TTC549 (cell line): ENCODE results near the gene NLGN3.

Source experiments
- FAIRE-seq: peaks from 2 replicates; lab custom pipeline; 2012; peaks lifted over from hg19 to GRCh38; lab: Jason Lieb, UNC

The NLGN3 gene

DNA sequence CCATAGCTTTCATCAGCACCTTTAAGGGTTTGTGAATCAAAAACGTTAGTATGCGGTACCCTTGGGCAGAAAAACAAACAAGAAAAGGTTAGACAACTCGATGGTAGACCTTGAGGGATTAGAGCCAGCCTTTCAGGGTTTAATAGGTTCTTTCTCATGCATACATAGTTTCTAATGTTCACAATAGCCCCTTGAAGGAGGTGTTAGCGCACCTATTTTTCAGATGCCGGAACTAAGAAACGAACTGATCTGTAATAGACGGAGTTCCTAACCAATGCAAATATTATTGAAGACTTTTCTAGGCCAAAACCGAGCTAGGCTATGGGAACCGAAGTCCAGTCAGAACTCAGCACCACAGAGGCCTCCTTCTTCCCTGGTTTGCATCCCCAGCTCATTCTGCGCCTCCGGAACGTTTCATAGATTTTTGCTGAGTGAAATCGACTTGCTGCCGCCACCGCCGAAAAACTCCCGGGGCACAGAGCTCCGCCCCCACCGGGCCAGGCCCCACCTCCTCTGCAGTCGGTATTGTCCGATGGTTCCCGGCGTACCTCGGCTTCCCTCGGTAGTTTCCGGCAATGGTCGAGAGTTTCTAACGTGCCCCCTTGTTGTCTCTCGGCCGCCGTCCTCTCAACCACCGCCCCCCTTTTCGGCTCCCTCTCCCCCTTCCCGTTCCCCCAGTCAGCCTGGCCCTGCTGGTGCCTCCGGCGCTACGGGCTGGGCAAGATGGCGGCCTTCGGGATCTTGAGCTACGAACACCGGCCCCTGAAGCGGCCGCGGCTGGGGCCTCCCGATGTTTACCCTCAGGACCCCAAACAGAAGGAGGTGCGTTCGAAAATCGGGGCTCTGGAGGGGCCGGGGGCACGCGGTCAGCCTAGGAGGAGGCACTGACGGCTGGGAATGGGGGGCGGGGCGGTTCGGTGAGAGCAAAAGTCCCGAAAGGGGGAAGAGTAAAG is 26.3 kb upstream of the NLGN3 start, which contains the start of gene MED12:
Gene MED12, plus strand, starts transcription at position 565 of the 953 bp plus-strand sequence. Its CDS starts 159 bp downstream, at position 724.
- no peak for FAIRE-seq

DNA sequence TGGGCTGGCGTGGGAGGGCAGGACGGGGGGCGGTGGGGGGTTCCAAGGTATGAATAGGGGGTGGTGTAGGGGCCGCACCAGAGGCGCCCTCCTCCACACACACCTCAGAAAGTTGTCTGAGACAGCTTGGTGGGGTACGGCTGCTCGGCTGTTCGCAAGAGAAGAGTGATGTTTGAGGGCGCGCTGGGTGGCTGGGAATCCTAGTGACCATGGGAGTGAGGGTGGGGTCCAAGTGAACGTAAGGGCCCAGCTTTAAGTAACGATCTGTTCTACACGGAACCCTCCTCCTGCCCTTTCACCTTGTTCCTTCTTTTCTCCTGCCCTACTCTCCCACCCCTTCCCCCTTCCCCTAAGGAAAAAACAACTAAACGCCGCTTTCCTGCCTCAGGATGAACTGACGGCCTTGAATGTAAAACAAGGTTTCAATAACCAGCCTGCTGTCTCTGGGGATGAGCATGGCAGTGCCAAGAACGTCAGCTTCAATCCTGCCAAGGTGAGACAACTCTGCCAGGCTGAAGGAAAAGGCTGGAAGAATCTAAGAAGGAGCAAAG is 25.6 kb upstream of the NLGN3 start:
- FAIRE-seq: no peak

DNA sequence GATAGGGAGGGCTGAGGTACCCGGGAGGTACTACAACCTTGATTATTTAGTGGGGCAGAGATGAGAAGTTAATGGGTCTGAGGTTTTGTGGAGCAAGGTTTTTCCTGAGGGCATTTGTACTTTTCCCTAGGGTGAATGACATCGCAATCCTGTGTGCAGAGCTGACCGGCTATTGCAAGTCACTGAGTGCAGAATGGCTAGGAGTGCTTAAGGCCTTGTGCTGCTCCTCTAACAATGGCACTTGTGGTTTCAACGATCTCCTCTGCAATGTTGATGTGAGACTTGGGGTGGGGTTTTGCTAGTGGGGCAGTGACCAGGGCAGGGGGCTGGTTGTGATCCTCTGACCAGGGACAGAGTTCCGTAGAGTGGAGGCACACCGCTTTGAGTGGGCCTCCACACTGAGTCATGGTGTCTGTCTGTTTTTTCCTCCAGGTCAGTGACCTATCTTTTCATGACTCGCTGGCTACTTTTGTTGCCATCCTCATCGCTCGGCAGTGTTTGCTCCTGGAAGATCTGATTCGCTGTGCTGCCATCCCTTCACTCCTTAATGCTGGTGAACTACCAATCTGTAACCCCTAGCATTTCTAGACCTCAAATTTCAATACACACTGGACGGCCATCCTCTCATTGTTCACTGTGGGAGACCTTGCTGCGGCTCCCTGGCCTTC is 16.3 kb upstream of the NLGN3 start:
- FAIRE-seq: no peak

DNA sequence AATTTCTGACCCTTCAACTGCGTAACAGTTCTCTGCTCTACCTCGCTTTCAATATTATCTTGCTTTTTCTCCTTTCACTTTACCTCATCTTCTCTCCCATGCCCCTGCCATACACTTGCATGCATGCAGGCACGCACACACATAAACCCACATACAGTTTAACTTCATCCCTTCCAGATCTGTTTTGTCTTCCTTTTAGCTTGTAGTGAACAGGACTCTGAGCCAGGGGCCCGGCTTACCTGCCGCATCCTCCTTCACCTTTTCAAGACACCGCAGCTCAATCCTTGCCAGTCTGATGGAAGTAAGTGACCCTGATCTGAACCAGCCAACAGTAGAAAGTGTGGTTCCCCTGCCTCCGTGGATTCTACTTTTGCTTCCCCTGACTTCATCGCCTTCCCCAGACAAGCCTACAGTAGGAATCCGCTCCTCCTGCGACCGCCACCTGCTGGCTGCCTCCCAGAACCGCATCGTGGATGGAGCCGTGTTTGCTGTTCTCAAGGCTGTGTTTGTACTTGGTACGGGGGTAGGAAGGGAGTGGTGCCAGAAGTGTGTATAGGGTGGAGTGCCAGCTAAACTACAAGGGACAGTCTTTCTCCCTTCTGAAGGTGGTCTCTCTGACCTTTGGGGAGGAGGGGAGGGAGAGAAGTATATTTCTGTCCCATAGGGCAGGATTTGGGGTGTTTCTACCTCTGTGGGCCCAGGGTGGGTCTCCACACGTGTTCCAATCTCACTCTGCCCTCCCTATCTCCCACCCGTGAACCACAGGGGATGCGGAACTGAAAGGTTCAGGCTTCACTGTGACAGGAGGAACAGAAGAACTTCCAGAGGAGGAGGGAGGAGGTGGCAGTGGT is 15.5 kb upstream of the NLGN3 start:
- FAIRE-seq: no peak

DNA sequence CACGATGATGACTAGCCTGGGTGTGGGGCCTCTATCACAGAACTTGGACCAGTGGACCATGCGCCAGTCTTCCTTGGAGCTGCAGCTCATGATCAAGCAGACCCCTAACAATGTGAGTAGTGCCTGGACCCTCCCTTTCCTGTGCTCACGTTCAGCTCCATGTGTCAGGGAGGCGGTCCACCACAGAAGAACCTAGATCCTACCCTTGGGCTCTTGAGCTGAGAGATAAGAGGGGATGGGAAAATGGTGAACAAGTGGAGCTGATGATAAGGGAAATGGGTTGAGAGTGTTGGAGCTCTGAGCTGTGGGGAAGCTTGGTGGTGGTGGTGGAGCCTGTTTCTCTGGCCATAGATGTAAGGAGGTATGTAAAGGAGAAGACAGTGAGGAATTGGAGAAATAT is 13.1 kb upstream of the NLGN3 start:
- FAIRE-seq: no peak

DNA sequence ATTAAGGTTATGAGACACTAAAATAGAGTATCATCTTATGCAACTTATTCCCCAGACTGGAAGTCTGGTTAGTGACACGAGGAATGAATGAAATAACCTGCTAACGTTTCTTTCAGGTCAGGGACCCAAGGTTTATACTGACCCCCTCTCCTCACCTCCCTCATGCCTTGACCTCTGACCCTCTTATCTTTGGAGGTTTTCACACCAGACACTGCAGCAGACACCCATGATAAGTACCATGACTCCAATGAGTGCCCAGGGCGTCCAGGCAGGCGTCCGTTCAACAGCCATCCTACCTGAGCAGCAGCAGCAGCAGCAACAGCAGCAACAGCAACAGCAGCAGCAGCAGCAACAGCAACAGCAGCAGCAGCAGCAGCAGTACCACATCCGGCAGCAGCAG is 4.2 kb upstream of the NLGN3 start:
- no peak for FAIRE-seq

DNA sequence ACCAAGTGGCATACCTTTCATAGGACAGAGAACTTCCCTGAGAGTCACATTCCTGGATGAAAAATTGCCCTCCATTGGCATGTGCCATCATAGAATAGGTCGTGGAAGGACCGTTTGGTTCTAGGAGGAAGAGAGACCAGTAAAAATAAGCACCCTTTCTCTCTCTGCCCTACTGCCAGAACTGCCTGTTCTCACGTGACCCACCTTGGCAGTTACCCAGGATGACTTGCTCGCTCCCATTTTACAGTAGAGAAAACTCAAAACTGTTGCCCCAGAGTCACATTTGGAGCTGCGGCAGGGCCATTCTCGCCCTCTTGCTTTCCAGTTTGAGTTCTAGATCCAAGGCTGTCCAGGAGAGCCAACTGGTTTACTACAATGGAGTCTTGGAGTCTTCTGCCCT is 1.1 kb upstream of the NLGN3 start:
- FAIRE-seq: no peak

DNA sequence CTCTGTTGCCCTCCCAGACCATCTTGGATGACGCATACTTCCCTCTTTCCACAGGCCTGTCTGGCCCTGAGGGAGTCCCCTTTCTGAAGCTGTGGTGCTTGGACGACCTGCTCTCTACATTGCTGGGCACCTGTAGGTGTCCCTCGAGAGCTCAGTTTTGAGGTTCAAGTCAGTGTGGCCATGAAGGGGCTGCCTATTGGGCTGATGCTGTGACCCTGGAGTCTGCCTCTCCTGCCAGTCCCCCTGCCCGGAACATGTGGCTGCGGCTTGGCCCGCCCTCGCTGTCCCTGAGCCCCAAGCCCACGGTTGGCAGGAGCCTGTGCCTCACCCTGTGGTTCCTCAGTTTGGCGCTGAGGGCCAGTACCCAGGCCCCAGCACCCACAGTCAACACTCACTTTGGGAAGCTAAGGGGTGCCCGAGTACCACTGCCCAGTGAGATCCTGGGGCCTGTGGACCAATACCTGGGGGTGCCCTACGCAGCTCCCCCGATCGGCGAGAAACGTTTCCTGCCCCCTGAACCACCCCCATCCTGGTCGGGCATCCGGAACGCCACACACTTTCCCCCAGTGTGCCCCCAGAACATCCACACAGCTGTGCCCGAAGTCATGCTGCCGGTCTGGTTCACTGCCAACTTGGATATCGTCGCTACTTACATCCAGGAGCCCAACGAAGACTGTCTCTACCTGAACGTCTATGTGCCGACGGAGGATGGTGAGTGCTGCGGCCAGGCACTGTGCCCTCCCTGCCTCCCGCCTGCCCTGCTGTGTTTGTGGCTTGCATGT is 3.0 kb downstream of the NLGN3 start:
- no peak for FAIRE-seq

DNA sequence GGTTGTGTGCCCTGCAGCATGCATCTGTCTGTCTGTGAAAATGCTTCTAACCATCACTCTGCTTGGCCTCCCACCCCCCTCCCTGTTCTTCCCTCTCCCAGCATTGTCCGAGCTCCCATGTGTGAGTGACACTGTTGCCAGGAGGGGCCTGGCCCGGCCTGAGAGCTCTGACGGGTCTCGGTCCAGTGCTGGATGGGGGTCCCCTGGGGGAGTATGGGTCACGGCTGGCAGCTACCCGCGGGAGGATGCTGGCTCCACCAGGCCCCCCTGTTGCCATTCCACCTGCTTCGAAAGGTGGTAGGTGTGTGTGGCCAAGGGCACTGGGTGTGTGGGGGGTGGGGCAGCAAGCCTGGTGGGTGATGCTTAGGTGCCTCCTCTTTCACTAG is 3.6 kb downstream of the NLGN3 start:
- no peak for FAIRE-seq

DNA sequence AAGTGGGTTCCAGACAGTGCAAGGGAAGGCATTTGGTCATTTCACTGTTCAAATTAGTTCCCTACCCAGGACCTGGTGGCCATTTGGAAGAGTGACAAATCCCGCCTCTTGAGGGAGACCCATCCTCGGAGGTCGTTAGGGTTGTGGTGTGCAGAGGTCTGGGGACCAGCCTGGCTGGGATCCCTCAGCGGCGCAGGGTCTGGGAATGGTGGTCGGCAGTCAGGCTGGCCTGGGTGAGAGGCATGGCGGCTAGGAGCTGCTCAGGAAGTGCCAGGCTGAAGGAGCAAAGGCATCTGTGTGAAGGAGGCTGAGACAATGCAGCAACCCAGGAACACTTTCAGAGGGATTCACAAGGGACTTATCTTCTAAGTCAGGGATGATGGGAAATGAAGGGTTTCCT is 6.7 kb downstream of the NLGN3 start:
- FAIRE-seq: no peak

DNA sequence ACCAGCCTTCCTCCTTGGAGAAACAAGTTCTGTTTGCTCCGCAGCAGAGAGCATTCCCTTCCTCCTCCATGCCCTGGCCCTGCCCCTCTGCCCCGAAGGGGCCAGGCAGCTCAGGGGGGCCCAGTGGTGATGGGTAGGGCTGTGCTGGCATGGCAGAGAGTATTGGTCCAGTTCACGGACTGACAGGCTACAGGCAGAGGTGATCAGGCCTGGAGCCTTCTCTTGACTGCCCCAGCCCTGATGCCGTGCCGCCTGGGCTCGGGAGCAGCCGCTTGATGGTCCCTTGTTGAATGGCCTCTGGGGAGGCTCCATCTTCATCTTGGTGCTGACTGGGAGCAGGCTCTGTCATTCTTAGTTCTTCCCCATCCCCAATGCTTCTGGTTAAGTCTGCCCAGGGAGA is 9.6 kb downstream of the NLGN3 start:
- FAIRE-seq: no peak

DNA sequence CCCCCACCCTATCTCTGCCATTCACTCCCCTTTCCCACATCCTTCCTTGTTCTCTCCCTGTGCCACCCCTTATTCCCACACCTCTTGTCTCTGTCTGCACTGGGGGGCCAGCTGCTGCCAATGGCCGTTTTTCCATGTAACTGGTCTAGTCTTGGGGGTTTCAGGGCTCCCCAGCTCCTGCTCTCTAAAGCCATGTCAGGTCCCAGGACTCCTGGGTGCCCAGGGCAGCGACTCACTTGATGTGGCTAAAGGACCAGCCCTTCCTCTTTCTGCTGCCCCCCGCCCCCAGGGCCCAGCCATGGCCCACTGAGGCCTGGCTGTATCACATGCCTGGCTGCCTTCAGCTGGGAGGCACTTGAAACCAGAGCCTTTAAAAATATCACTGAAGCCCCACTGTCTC is 10.0 kb downstream of the NLGN3 start:
- FAIRE-seq: no peak

DNA sequence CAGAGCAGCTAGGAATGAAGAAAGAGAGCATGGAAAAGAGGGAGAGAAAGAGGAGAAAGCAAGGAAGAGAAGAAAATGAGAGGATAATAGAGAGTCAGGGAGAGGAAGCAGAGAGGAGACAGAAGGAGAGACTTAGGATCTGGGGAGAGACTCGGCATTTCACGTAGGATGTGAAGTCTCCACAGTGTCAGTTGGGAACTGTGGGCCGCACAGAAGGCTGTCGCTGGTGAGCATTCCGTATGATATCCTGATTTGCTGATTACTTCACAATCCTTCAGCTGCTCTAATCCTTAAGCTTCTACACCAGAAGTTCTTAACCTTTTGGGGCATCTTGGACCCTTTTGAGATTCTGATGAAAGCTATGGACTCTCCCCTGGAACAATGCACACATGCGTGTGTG is 14.0 kb downstream of the NLGN3 start:
- FAIRE-seq: no peak

DNA sequence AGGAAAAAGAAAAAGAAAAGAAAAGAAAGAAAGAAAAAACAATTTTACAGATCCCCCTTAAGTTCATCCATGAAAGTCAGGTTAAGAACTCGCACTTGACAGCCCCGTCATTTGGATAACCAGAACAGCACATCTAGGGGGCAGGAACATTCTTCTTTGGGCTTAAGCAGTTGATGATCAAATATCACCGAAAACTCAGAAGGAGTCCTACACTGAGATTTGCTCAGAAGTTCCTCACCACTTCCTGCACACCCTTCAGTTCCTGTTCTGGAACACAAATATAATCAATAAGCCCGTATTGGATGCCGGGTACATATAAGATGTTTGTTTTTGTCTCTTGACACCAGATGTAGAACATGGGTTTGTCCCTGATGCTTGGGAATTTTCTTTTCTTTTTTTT is 14.7 kb downstream of the NLGN3 start:
- no peak for FAIRE-seq

DNA sequence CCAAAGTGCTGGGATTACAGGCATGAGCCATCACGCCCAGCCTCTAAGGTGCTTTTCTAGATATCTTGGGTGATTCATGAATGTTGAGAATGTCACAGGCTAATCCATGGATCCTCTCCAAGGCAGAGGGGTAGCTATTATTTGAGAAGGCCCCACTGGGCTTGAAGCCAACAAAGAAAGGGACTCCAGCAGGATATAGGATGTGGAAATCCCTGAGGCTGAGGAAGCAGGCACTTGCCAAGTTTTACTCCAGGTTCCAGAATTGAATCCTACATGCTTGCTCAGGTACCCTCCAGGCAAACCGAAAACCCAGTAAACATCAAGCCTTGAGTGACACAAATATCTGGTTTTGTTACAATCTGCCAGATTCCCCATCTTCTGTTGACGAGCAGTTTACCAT is 15.8 kb downstream of the NLGN3 start:
- no peak for FAIRE-seq

DNA sequence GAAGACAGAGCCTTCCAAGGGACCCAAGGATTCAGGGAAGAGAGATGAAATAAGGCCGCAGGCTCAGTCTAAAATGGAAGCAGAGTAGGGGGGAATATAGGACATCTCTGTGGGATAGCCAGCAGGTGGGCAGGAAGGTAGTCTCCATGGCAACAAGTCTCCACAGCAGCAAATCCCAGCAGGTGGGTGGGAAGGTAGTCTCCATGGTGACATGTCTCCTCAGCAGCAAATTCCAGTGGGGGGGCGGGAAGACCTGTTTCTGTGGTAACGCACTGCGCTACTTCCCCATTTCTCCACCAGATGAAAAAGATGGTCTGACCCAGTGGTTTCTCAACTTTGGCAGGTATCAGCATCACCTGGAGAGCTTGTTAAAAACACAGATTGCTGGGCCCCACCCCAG is 18.3 kb downstream of the NLGN3 start:
- FAIRE-seq: no peak

DNA sequence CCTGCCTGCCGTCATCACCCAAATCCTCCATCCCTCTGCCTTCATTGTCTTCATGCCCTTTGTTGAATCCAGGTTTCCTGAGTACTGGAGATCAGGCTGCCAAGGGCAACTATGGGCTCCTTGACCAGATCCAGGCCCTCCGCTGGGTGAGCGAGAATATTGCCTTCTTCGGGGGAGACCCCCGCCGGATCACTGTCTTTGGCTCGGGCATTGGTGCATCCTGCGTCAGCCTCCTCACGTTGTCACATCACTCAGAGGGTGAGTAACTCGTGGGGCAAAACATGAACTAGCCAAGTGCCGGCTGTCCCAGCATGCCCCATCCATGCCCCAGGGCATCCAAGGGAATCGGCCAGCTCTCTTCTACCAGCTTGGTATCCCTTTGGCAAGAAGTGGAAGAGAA is 19.4 kb downstream of the NLGN3 start:
- FAIRE-seq: no peak

DNA sequence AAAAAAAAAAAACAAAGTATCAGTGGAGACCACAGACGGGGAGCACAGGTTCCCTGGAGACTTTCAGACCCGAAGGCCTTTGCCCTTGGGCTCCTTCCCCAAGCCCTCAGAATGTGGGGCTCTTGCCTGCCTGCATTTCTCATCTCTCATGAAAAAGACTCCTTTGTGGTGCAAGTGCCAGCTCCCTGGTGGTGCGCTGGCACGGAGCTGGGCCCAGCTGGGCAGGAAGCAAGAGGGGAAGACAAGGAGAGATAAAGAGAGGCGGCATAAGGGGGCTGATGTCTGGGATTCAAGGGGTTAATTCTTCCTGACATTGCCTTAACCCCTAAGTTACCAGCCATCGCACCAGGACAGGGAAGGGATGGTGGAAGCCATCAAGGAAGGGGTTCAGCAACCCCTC is 21.8 kb downstream of the NLGN3 start:
- no peak for FAIRE-seq

DNA sequence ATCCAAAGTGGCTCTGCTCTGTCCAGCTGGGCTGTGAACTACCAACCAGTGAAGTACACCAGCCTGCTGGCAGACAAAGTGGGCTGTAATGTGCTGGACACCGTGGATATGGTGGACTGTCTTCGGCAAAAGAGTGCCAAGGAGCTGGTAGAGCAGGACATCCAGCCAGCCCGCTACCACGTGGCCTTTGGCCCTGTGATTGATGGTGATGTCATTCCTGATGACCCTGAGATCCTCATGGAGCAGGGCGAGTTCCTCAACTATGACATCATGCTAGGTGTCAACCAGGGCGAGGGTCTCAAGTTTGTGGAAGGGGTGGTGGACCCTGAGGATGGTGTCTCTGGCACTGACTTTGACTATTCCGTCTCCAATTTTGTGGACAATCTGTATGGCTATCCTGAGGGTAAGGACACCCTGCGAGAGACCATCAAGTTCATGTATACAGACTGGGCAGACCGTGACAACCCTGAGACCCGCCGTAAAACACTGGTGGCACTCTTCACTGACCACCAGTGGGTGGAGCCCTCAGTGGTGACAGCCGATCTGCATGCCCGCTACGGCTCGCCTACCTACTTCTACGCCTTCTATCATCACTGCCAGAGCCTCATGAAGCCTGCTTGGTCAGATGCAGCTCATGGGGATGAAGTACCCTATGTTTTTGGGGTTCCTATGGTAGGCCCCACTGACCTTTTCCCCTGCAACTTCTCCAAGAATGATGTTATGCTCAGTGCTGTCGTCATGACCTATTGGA is 22.6 kb downstream of the NLGN3 start:
- FAIRE-seq: no peak

DNA sequence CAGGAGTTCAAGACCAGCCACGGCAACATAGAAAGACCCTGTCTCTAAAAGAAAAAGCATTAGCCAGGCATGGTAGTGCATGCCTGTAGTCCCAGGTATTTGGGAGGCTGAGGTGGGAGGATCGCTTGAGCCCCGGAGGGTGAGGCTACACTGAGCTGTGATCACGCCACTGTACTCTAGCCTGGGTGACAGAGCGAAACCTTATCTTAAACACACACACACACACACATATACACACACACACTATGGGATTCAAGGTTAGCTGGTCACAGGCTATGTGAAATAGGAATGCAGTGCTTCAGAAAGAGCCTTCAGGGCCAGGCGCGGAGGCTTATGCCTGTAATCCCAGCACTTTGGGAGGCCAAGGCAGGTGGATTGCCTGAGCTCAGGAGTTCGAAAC is 23.5 kb downstream of the NLGN3 start:
- FAIRE-seq: no peak

DNA sequence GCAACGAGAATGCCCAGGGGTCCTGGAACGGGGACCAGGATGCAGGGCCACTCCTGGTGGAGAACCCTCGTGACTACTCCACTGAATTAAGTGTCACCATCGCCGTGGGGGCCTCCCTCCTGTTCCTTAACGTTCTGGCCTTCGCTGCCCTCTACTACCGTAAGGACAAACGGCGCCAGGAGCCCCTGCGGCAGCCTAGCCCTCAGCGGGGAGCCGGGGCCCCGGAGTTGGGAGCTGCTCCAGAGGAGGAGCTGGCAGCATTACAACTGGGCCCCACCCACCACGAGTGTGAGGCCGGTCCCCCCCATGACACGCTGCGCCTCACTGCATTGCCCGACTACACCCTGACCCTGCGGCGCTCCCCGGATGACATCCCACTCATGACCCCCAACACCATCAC is 24.9 kb downstream of the NLGN3 start:
- FAIRE-seq: no peak
